ENCODE data around the gene SYNE3.

SYNE3 gene

GRCh38 chr14:95522116-95522515 is 5.7 kb upstream of the SYNE3 start:
- TF ChIP-seq POLR2AphosphoS5 (IDR thresholded peaks at IDR 0.05; ENCODE audit: low read depth) (no peak), SPI1 (IDR thresholded peaks at IDR 0.05; ENCODE audit: borderline replicate concordance, low read depth) (no peak), REST (IDR thresholded peaks at IDR 0.05; ENCODE audit: insufficient replicate concordance, low read depth) (no peak), CTCF (IDR thresholded peaks at IDR 0.05; ENCODE audit: insufficient read depth, low read length) (no peak), GABPA (IDR thresholded peaks at IDR 0.05; ENCODE audit: low read depth) (no peak)
- no peak for DNase-seq (ENCODE audit: low read depth in 1 of 2, low spot score in 1 of 2)
- Histone ChIP-seq H3K4me3 (replicated peaks; ENCODE audit: insufficient read depth, low read length) (no peak overlapping the region), H3K27me3 (ENCODE audit: insufficient read depth, poor library complexity, severe bottlenecking) (no peaks in the 10 kb centered on the region), H3K27ac (replicated peaks) (peak overlapping the region; percentile 89)

GRCh38 chr14:95521001-95521400 is 4.6 kb upstream of the SYNE3 start:
- Histone ChIP-seq H3K27me3 (ENCODE audit: insufficient read depth, poor library complexity, severe bottlenecking) (no peaks in the 10 kb centered on the region), H3K4me3 (replicated peaks; ENCODE audit: insufficient read depth, low read length) (no peak overlapping the region), H3K27ac (replicated peaks) (peak overlapping the region; percentile 41)
- DNase-seq (ENCODE audit: low read depth in 1 of 2, low spot score in 1 of 2), result no peak
- TF ChIP-seq GABPA (IDR thresholded peaks at IDR 0.05; ENCODE audit: low read depth) (no peak), REST (IDR thresholded peaks at IDR 0.05; ENCODE audit: insufficient replicate concordance, low read depth) (no peak), CTCF (IDR thresholded peaks at IDR 0.05; ENCODE audit: insufficient read depth, low read length) (no peak), POLR2AphosphoS5 (IDR thresholded peaks at IDR 0.05; ENCODE audit: low read depth) (no peak), SPI1 (IDR thresholded peaks at IDR 0.05; ENCODE audit: borderline replicate concordance, low read depth) (no peak)

- DNase-seq (ENCODE audit: low read depth in 1 of 2, low spot score in 1 of 2), result peak in 1 of 2 experiments; percentile 83
- Histone ChIP-seq H3K27me3 (ENCODE audit: insufficient read depth, poor library complexity, severe bottlenecking) (no peaks in the 10 kb centered on the region), H3K4me3 (replicated peaks; ENCODE audit: insufficient read depth, low read length) (no peak overlapping the region), H3K27ac (replicated peaks) (peak overlapping the region; percentile 83)
- TF ChIP-seq REST (IDR thresholded peaks at IDR 0.05; ENCODE audit: insufficient replicate concordance, low read depth) (no peak), CTCF (IDR thresholded peaks at IDR 0.05; ENCODE audit: insufficient read depth, low read length) (no peak), SPI1 (IDR thresholded peaks at IDR 0.05; ENCODE audit: borderline replicate concordance, low read depth) (peak; percentile 92), POLR2AphosphoS5 (IDR thresholded peaks at IDR 0.05; ENCODE audit: low read depth) (peak; percentile 80), GABPA (IDR thresholded peaks at IDR 0.05; ENCODE audit: low read depth) (no peak)
Measured at GRCh38 chr14:95520346-95520745, 3.9 kb upstream of the SYNE3 start.

All from HL-60 (cell line).